Adrenal gland (tissue), 12 donors: ENCODE results near the gene NDUFS8. TPM values are rescaled to one million over a fixed set of nuclear protein-coding genes. Genes with fewer than 3 reads are reported as not detected.
A peak's percentile ranks its signal among the peaks of the same experiment; 100 is the strongest.

Experiments used
- DNase-seq, 7 donors: peaks; one replicate each; pipeline ENCODE4 v3.0.0-alpha.2; 2019 to 2020
- H3K27ac ChIP-seq, 5 donors: fragments of 200-600 bp; sonication (generic) in 4 of 5; 1 replicate in 3 of 5; 2 replicates in 2 of 5; pipeline versions ENCODE4 v1.5.1 to v1.8.0; 2016 to 2020; ENCODE audit warnings: mild to moderate bottlenecking in 1 of 5
- H3K27me3 ChIP-seq: fragments of 200-600 bp; 2 replicates; pipeline ENCODE4 v1.8.0; 2021
- H3K36me3 ChIP-seq, 2 donors: fragments of 200-600 bp; replicated peaks in 1 of 2; 1 replicate in 1 of 2; 2 replicates in 1 of 2; pipeline versions ENCODE4 v1.5.1 to v1.8.0; 2018 to 2022
- H3K4me1 ChIP-seq, 2 donors: fragments of 200-600 bp; replicated peaks in 1 of 2; 1 replicate in 1 of 2; 2 replicates in 1 of 2; pipeline versions ENCODE4 v1.5.1 to v1.8.0; 2018 to 2021
- H3K4me3 ChIP-seq, 4 donors: fragments of 200-600 bp; sonication (generic) in 3 of 4; one replicate each; pipeline ENCODE4 v1.5.1; 2016 to 2018
- H3K9me3 ChIP-seq, 3 donors: fragments of 200-600 bp; sonication (generic) in 1 of 3; replicated peaks in 1 of 3; 1 replicate in 2 of 3; 2 replicates in 1 of 3; pipeline versions ENCODE4 v1.5.1 to v1.8.0; 2016 to 2021
- POLR2A ChIP-seq, 2 donors: fragments of 450-650 bp; IDR thresholded peaks; one replicate each; pipeline ENCODE4 v1.6.1; 2017; ENCODE audit warnings: antibody characterized with exemption in 2 of 2, mild to moderate bottlenecking in 2 of 2, moderate library complexity in 1 of 2
- WGBS, 4 donors: extraction: QIAGEN DNeasy Blood & Tissue Kit in 2 of 4; methylation state at CpG; one replicate each; pipeline versions ENCODE4 v1.1.5 to v1.1.7; 2013 to 2017; 5-methylcytosine and 5-hydroxymethylcytosine counted together
- intact Hi-C, 2 donors: fragments of 100-400 bp; cut with DNase I; formaldehyde crosslinking; loops; one replicate each; pipeline versions ENCODE4 v1.14.1 to v1.15.0; 2022 to 2023
- polyA plus RNA-seq, 3 donors: library from polyadenylated mRNA; stranded (reverse); fragments of 200-250 nt in 2 of 3; fragments of 350-450 nt in 1 of 3; fragmentation: Illumina TruSeq in 1 of 3; extraction: RNeasy Lipid Tissue Mini Kit (QIAGEN cat#74804) in 1 of 3; gene quantifications; one replicate each; pipeline ENCODE4 v1.2.3, GENCODE V29; 2013 to 2014
- total RNA-seq, 9 donors: library from RNA; depleted of rRNA in 4 of 9; stranded (reverse); fragments of >200 nt in 4 of 9; fragments of 120-200 nt in 1 of 9; fragmentation: NEBNext Ultra II Directional in 1 of 9; extraction: Animal tissue kit (Norgen Biotek cat#: 25700) in 1 of 9; gene quantifications; one replicate each; pipeline versions ENCODE4 v1.1.0 to v1.2.4, GENCODE V29; 2013 to 2023
- TF ChIP-seq, protein P1 (sequence below), 6 experiments: fragments of 450-650 bp in 4 of 6; fragments of 200-600 bp in 2 of 6; sonication (generic) in 1 of 6; IDR thresholded peaks; 1 replicate in 5 of 6; 2 replicates in 1 of 6; pipeline versions ENCODE4 v1.5.1 to v1.8.0; 2016 to 2021; ENCODE audit warnings: antibody characterized with exemption in 6 of 6, mild to moderate bottlenecking in 2 of 6, moderate library complexity in 1 of 6
- donor health status: healthy with polysubstance abuse.
- donor health status: Bipolar disorder and iron deficiency.
- donor health status: DM: yes; HTN: yes; CAD: no.
- donor health status: DM: no; HTN: no; CAD: no.
- donor health status: DM: no; HTN: no; CAD: no.
- donor health status: DM: yes; HTN: yes; CAD: no.

Gene NDUFS8
- total and polyA plus RNA-seq, 12 donors, result 199 to 1,037 (median 520) TPM

DNA sequence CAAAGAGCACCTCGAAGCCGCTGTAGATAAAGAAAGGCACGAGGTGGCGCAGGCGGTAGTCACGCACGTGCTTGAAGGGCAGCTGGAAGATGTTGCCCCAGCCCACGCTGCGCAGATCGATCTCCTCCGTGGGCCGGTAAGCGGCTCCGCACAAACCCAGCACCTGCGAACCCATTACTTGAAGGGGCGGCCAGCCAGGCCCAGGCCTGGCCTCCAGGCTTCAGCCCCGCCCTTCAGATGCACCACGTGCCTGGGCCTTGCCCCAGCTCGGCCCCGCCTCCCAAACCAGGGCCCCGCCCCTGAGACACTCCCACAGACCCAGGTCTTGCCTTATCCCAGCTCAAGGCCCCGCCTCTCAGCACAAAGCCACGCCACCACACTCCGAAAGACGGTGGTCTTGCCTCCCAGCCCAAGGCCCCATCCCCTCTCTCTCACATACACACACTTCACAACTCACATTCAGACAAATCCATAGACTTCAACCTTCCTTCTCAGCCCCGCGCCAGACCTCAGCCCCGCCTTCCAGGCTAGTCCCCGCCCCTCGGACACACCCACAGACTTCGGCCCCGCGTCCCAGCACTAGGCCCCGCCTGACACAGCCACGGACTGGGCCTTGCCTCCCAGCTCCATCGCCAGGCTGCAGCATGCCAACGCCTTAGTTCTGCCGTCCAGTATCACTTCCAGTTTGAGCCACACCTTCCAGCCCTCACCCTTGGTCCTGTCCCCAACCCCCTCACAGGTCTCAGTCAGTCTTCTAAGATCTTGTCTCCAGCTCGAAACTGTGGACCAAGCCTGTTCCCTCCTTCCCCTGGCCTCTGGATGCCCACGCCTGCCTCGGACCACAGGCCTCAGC is 33.6 kb upstream of the NDUFS8 start:
- Histone ChIP-seq H3K9me3 (no peaks in the 10 kb centered on the region), H3K36me3 (no peaks in the 10 kb centered on the region), H3K4me3 (no peak overlapping the region), H3K27ac (no peak overlapping the region), H3K27me3 (no peaks in the 10 kb centered on the region), H3K4me1 (no peaks in the 10 kb centered on the region)
- peak; percentile 67 to 89 (median 81) for DNase-seq
- WGBS, 4 donors, result 49 to 63% (median 60%) methylated on average over 27 to 41 of the region's 41 CpGs
- no peak for TF ChIP-seq POLR2A (IDR thresholded peaks at IDR 0.05)
- TF ChIP-seq, protein P1, sequence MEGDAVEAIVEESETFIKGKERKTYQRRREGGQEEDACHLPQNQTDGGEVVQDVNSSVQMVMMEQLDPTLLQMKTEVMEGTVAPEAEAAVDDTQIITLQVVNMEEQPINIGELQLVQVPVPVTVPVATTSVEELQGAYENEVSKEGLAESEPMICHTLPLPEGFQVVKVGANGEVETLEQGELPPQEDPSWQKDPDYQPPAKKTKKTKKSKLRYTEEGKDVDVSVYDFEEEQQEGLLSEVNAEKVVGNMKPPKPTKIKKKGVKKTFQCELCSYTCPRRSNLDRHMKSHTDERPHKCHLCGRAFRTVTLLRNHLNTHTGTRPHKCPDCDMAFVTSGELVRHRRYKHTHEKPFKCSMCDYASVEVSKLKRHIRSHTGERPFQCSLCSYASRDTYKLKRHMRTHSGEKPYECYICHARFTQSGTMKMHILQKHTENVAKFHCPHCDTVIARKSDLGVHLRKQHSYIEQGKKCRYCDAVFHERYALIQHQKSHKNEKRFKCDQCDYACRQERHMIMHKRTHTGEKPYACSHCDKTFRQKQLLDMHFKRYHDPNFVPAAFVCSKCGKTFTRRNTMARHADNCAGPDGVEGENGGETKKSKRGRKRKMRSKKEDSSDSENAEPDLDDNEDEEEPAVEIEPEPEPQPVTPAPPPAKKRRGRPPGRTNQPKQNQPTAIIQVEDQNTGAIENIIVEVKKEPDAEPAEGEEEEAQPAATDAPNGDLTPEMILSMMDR (IDR thresholded peaks at IDR 0.05), result no peak
- intact Hi-C loops, result no loop called here

- Histone ChIP-seq H3K9me3 (no peaks in the 10 kb centered on the region), H3K36me3 (no peaks in the 10 kb centered on the region), H3K27ac (no peak overlapping the region), H3K4me3 (no peak overlapping the region), H3K4me1 (no peaks in the 10 kb centered on the region), H3K27me3 (no peaks in the 10 kb centered on the region)
- peak in 2 of 7 donors; percentile 16 to 26 for DNase-seq
- 91 to 97% (median 94%) methylated on average over 26 to 29 of the region's 29 CpGs for WGBS, 4 donors
- no peak for TF ChIP-seq POLR2A (IDR thresholded peaks at IDR 0.05)
- TF ChIP-seq, protein P1 (IDR thresholded peaks at IDR 0.05), result no peak
- intact Hi-C loops, result no loop called here
These were observed 33.0 kb upstream of the NDUFS8 start for GRCh38 chr11:67997475-67997921.

GRCh38 chr11:67998150-67999045 is 32.1 kb upstream of the NDUFS8 start:
- H3K36me3 ChIP-seq, result no peaks in the 10 kb centered on the region
- H3K4me3 ChIP-seq, result no peak overlapping the region
- intact Hi-C loops, result no loop called here
- H3K27me3 ChIP-seq, result no peaks in the 10 kb centered on the region
- no peak for TF ChIP-seq POLR2A (IDR thresholded peaks at IDR 0.05)
- TF ChIP-seq, protein P1 (IDR thresholded peaks at IDR 0.05), result no peak
- H3K4me1 ChIP-seq, result no peaks in the 10 kb centered on the region
- no peak overlapping the region for H3K27ac ChIP-seq
- H3K9me3 ChIP-seq, result no peaks in the 10 kb centered on the region
- WGBS, 4 donors, result 84 to 91% (median 87%) methylated on average over 5 to 9 of the region's 9 CpGs
- DNase-seq, result peak in 1 of 7 donors; percentile 15

GRCh38 chr11:67999201-67999629 is 31.3 kb upstream of the NDUFS8 start:
- 95 to 98% (median 96%) methylated on average over 9 to 13 of the region's 13 CpGs for WGBS, 4 donors
- no peak overlapping the region for H3K27ac ChIP-seq

More at GRCh38 chr11:67999201-67999629, 31.3 kb upstream of the NDUFS8 start:
- Histone ChIP-seq H3K9me3 (no peaks in the 10 kb centered on the region), H3K36me3 (no peaks in the 10 kb centered on the region), H3K4me3 (no peak overlapping the region), H3K4me1 (peaks cover 0 to 1% of the 10 kb centered on the region in 2 donors), H3K27me3 (no peaks in the 10 kb centered on the region)
- peak in 1 of 7 donors; percentile 16 for DNase-seq
- intact Hi-C loops, result no loop called here
- no peak for TF ChIP-seq POLR2A (IDR thresholded peaks at IDR 0.05)
- TF ChIP-seq, protein P1 (IDR thresholded peaks at IDR 0.05), result no peak
